ENCODE data around the gene GALNT4. TPM values are rescaled to one million over a fixed set of nuclear protein-coding genes. Genes with fewer than 3 reads are reported as not detected.

GALNT4 gene
- total and polyA plus RNA-seq, 2 of the 13 experiments (the other 11 are each of a cell fraction or from before 2014, with no cell fraction given), result 4.9 to 6.8 TPM

- TF ChIP-seq ZNF615 (CRISPR knock-in tag; IDR thresholded peaks at IDR 0.05; ENCODE audit: borderline replicate concordance) (no peak), ZNF138 (CRISPR knock-in tag; IDR thresholded peaks at IDR 0.05; ENCODE audit: low read depth) (0 out of 2 replicates have a peak, but pooled peaks have one; percentile 55), ZMYM4 (CRISPR knock-in tag; IDR thresholded peaks at IDR 0.05) (peak; percentile 92), KLF13 (CRISPR knock-in tag; IDR thresholded peaks at IDR 0.05) (0 out of 2 replicates have a peak, but pooled peaks have one; percentile 36), ZNF18 (CRISPR knock-in tag; IDR thresholded peaks at IDR 0.05; ENCODE audit: insufficient replicate concordance) (no peak), REPIN1 (CRISPR knock-in tag; IDR thresholded peaks at IDR 0.05; ENCODE audit: borderline replicate concordance, low read depth) (peak; percentile 84), KMT2A (CRISPR knock-in tag; IDR thresholded peaks at IDR 0.05) (peak; percentile 87), HOXA9 (CRISPR knock-in tag; IDR thresholded peaks at IDR 0.05; ENCODE audit: borderline replicate concordance) (peak; percentile 82; the same call in 1 of the 2 replicates), CHCHD3 (CRISPR knock-in tag; IDR thresholded peaks at IDR 0.05) (no peak), MXD3 (CRISPR knock-in tag; IDR thresholded peaks at IDR 0.05) (0 out of 2 replicates have a peak, but pooled peaks have one; percentile 61), LCORL (IDR thresholded peaks at IDR 0.05) (no peak), LCORL (CRISPR knock-in tag; IDR thresholded peaks at IDR 0.05) (0 out of 2 replicates have a peak, but pooled peaks have one; percentile 54), ZBTB7B (CRISPR knock-in tag; IDR thresholded peaks at IDR 0.05) (peak; percentile 19; the same call in 1 of the 2 replicates), MTA1 (CRISPR knock-in tag; IDR thresholded peaks at IDR 0.05; ENCODE audit: borderline replicate concordance) (peak; percentile 61; the same call in 1 of the 2 replicates)
- TF ChIP-seq, protein P1, sequence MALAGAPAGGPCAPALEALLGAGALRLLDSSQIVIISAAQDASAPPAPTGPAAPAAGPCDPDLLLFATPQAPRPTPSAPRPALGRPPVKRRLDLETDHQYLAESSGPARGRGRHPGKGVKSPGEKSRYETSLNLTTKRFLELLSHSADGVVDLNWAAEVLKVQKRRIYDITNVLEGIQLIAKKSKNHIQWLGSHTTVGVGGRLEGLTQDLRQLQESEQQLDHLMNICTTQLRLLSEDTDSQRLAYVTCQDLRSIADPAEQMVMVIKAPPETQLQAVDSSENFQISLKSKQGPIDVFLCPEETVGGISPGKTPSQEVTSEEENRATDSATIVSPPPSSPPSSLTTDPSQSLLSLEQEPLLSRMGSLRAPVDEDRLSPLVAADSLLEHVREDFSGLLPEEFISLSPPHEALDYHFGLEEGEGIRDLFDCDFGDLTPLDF (CRISPR knock-in tag; IDR thresholded peaks at IDR 0.05), result peak; percentile 83
- TF ChIP-seq, protein P2, sequence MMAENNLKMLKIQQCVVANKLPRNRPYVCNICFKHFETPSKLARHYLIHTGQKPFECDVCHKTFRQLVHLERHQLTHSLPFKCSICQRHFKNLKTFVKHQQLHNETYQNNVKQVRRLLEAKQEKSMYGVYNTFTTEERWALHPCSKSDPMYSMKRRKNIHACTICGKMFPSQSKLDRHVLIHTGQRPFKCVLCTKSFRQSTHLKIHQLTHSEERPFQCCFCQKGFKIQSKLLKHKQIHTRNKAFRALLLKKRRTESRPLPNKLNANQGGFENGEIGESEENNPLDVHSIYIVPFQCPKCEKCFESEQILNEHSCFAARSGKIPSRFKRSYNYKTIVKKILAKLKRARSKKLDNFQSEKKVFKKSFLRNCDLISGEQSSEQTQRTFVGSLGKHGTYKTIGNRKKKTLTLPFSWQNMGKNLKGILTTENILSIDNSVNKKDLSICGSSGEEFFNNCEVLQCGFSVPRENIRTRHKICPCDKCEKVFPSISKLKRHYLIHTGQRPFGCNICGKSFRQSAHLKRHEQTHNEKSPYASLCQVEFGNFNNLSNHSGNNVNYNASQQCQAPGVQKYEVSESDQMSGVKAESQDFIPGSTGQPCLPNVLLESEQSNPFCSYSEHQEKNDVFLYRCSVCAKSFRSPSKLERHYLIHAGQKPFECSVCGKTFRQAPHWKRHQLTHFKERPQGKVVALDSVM (CRISPR knock-in tag; IDR thresholded peaks at IDR 0.05), result no peak
- TF ChIP-seq, protein P3, sequence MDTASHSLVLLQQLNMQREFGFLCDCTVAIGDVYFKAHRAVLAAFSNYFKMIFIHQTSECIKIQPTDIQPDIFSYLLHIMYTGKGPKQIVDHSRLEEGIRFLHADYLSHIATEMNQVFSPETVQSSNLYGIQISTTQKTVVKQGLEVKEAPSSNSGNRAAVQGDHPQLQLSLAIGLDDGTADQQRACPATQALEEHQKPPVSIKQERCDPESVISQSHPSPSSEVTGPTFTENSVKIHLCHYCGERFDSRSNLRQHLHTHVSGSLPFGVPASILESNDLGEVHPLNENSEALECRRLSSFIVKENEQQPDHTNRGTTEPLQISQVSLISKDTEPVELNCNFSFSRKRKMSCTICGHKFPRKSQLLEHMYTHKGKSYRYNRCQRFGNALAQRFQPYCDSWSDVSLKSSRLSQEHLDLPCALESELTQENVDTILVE (CRISPR knock-in tag; IDR thresholded peaks at IDR 0.05), result no peak
- TF ChIP-seq, protein P4, sequence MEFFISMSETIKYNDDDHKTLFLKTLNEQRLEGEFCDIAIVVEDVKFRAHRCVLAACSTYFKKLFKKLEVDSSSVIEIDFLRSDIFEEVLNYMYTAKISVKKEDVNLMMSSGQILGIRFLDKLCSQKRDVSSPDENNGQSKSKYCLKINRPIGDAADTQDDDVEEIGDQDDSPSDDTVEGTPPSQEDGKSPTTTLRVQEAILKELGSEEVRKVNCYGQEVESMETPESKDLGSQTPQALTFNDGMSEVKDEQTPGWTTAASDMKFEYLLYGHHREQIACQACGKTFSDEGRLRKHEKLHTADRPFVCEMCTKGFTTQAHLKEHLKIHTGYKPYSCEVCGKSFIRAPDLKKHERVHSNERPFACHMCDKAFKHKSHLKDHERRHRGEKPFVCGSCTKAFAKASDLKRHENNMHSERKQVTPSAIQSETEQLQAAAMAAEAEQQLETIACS (CRISPR knock-in tag; IDR thresholded peaks at IDR 0.05), result peak; percentile 44; the same call in 1 of the 2 replicates
These were observed 1.5 kb upstream of the GALNT4 start, which contains the start of gene POC1B (continued) for GRCh38 chr12:89525824-89526770.
